ENCODE data around the gene IFNAR2.
"Not testable (repeated sequence)": the region's sequence is repeated elsewhere in the genome, so short reads cannot be mapped to it uniquely, and the experiment has no call there.

The IFNAR2 gene

GRCh38 chr21:33246506-33246905 is 16.8 kb downstream of the IFNAR2 start:
- no peak overlapping the region for H3K4me3 ChIP-seq (ENCODE audit: low read depth in 1 of 2, low read length in 2 of 2)
- H3K27ac ChIP-seq (ENCODE audit: low read length) = no peak overlapping the region
- H3K9me3 ChIP-seq (ENCODE audit: control insufficient read depth in 1 of 2, low read length in 2 of 2) = no peaks in the 10 kb centered on the region
- no peaks in the 10 kb centered on the region for H3K4me1 ChIP-seq (ENCODE audit: control insufficient read depth in 1 of 2, insufficient read depth in 2 of 2, low read length in 2 of 2)
- peaks cover 53 to 64% of the 10 kb centered on the region in 2 donors for H3K36me3 ChIP-seq (ENCODE audit: control insufficient read depth in 1 of 2, insufficient read depth in 2 of 2, low read length in 2 of 2)
- no peaks in the 10 kb centered on the region for H3K27me3 ChIP-seq (ENCODE audit: low read depth, low read length)

DNA sequence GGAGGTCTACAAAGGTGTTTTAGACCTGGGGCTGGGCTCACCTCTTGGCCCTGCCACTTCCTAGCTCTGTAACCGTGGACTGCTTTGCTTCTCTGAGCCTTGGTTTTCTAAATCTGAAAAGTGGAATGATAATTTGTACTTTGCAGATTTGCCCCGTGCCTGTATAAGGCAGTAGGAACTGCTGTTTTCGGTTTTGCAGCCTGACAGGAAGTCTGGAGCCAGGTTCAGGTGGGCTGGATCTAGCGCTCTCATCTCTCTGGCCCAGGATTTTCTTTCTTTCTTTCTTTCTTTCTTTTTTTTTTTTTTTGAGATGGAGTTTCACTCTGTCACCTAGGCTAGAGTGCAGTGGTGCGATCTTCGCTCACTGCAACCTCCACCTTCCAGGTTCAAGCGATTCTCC is 17.2 kb downstream of the IFNAR2 start:
- H3K9me3 ChIP-seq (ENCODE audit: control insufficient read depth in 1 of 2, low read length in 2 of 2) = no peaks in the 10 kb centered on the region
- H3K4me3 ChIP-seq (ENCODE audit: low read depth in 1 of 2, low read length in 2 of 2) = no peak overlapping the region
- no peak overlapping the region for H3K27ac ChIP-seq (ENCODE audit: low read length)
- no peaks in the 10 kb centered on the region for H3K4me1 ChIP-seq (ENCODE audit: control insufficient read depth in 1 of 2, insufficient read depth in 2 of 2, low read length in 2 of 2)
- peaks cover 55 to 69% of the 10 kb centered on the region in 2 donors for H3K36me3 ChIP-seq (ENCODE audit: control insufficient read depth in 1 of 2, insufficient read depth in 2 of 2, low read length in 2 of 2)
- no peaks in the 10 kb centered on the region for H3K27me3 ChIP-seq (ENCODE audit: low read depth, low read length)

- Histone ChIP-seq H3K36me3 (ENCODE audit: control insufficient read depth in 1 of 2, insufficient read depth in 2 of 2, low read length in 2 of 2) (peaks cover 61 to 73% of the 10 kb centered on the region in 2 donors), H3K9me3 (ENCODE audit: control insufficient read depth in 1 of 2, low read length in 2 of 2) (no peaks in the 10 kb centered on the region), H3K4me3 (ENCODE audit: low read depth in 1 of 2, low read length in 2 of 2) (no peak overlapping the region), H3K27ac (ENCODE audit: low read length) (no peak overlapping the region), H3K27me3 (ENCODE audit: low read depth, low read length) (no peaks in the 10 kb centered on the region), H3K4me1 (ENCODE audit: control insufficient read depth in 1 of 2, insufficient read depth in 2 of 2, low read length in 2 of 2) (no peaks in the 10 kb centered on the region)
Observed at GRCh38 chr21:33247599-33247998, 17.9 kb downstream of the IFNAR2 start.

DNA sequence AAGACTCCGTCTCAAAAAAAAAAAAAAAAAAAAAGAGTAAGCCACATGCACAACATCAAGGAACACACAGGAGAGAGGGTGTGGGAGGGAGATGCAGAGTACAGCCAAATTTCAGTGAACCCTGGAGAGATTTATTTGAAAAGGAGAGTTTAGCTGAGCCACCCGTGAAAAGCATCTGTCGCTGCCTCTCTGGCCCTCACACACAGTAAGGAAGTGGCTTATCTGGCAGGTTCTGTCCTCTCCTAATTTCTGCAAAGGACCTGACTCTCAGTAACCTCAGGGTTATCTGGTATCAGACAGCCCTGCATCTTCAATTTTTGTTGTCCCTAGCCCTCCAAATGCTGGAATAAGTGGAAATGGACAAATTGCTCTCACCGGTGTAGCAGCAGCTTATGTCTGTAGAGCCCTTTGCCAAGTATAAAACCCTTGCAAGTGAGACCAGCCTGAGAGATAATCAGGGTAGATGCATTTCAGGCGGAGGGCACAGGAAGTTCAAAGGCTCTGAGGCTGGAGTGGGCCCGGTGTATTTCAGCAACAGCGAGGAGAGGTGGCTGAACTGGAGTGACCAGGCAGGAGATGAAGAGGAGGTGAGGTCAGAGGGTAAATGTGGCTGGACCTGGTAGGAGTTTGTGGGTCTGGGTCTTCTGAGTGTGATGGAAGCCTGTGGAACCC is 19.7 kb downstream of the IFNAR2 start:
- Histone ChIP-seq H3K9me3 (ENCODE audit: control insufficient read depth in 1 of 2, low read length in 2 of 2) (no peaks in the 10 kb centered on the region), H3K4me3 (ENCODE audit: low read depth in 1 of 2, low read length in 2 of 2) (no peak overlapping the region), H3K36me3 (ENCODE audit: control insufficient read depth in 1 of 2, insufficient read depth in 2 of 2, low read length in 2 of 2) (peaks cover 65 to 78% of the 10 kb centered on the region in 2 donors), H3K4me1 (ENCODE audit: control insufficient read depth in 1 of 2, insufficient read depth in 2 of 2, low read length in 2 of 2) (no peaks in the 10 kb centered on the region), H3K27me3 (ENCODE audit: low read depth, low read length) (no peaks in the 10 kb centered on the region), H3K27ac (ENCODE audit: low read length) (no peak overlapping the region)

DNA sequence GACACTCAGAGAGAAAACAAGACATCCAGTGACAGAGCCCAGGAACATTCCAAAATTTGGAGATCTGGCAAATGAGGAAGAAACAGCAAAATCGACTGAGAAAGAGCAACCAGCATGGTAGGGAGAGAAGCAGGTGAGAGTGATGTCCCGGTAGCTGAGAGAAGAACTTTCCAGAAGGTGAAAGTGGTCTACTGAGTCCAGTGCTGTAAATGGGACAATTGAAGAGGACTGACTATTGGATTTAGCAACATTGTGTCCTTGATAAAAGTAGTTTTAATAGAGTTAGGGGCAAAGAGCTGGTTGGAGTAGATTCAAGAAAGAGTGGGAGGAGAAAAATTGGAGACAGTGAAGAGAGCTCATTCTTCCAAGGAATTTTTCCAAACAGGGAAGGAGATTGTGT is 21.4 kb downstream of the IFNAR2 start:
- H3K4me1 ChIP-seq (ENCODE audit: control insufficient read depth in 1 of 2, insufficient read depth in 2 of 2, low read length in 2 of 2) = no peaks in the 10 kb centered on the region
- H3K36me3 ChIP-seq (ENCODE audit: control insufficient read depth in 1 of 2, insufficient read depth in 2 of 2, low read length in 2 of 2) = peaks cover 58 to 84% of the 10 kb centered on the region in 2 donors
- H3K9me3 ChIP-seq (ENCODE audit: control insufficient read depth in 1 of 2, low read length in 2 of 2) = no peaks in the 10 kb centered on the region
- H3K27ac ChIP-seq (ENCODE audit: low read length) = no peak overlapping the region
- H3K27me3 ChIP-seq (ENCODE audit: low read depth, low read length) = no peaks in the 10 kb centered on the region
- H3K4me3 ChIP-seq (ENCODE audit: low read depth in 1 of 2, low read length in 2 of 2) = no peak overlapping the region

DNA sequence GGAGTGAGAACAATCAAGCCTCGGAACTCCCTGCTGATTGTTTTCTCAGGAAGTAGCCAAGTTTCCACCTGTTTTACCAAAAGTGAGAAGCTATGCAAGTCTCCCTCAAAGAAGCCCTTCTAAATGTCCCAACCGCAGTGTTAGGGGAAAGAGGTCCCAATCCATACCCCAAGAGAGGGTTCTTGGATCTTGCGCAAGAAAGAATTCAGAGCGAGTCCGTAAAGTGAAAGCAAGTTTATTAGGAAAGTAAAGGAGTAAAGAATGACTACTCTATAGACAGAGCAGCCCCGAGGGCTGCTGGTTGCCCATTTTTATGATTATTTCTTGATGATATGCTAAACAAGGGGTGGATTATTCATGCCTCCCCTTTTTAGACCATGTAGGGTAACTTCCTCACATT is 23.6 kb downstream of the IFNAR2 start:
- H3K9me3 ChIP-seq (ENCODE audit: control insufficient read depth in 1 of 2, low read length in 2 of 2); H3K4me3 ChIP-seq (ENCODE audit: low read depth in 1 of 2, low read length in 2 of 2); H3K27me3 ChIP-seq (ENCODE audit: low read depth, low read length); H3K27ac ChIP-seq (ENCODE audit: low read length); H3K4me1 ChIP-seq (ENCODE audit: control insufficient read depth in 1 of 2, insufficient read depth in 2 of 2, low read length in 2 of 2): not testable (repeated sequence)
- peaks cover 51 to 83% of the 10 kb centered on the region in 2 donors for H3K36me3 ChIP-seq (ENCODE audit: control insufficient read depth in 1 of 2, insufficient read depth in 2 of 2, low read length in 2 of 2)

GRCh38 chr21:33254766-33255165 is 25.0 kb downstream of the IFNAR2 start:
- Histone ChIP-seq H3K36me3 (ENCODE audit: control insufficient read depth in 1 of 2, insufficient read depth in 2 of 2, low read length in 2 of 2) (peaks cover 40 to 76% of the 10 kb centered on the region in 2 donors), H3K27ac (ENCODE audit: low read length) (no peak overlapping the region), H3K27me3 (ENCODE audit: low read depth, low read length) (no peaks in the 10 kb centered on the region), H3K9me3 (ENCODE audit: control insufficient read depth in 1 of 2, low read length in 2 of 2) (peaks cover 0 to 2% of the 10 kb centered on the region in 2 donors), H3K4me3 (ENCODE audit: low read depth in 1 of 2, low read length in 2 of 2) (no peak overlapping the region), H3K4me1 (ENCODE audit: control insufficient read depth in 1 of 2, insufficient read depth in 2 of 2, low read length in 2 of 2) (no peaks in the 10 kb centered on the region)

GRCh38 chr21:33255404-33255803 is 25.7 kb downstream of the IFNAR2 start:
- H3K27me3 ChIP-seq (ENCODE audit: low read depth, low read length) = no peaks in the 10 kb centered on the region
- H3K36me3 ChIP-seq (ENCODE audit: control insufficient read depth in 1 of 2, insufficient read depth in 2 of 2, low read length in 2 of 2) = peaks cover 39 to 75% of the 10 kb centered on the region in 2 donors
- no peaks in the 10 kb centered on the region for H3K4me1 ChIP-seq (ENCODE audit: control insufficient read depth in 1 of 2, insufficient read depth in 2 of 2, low read length in 2 of 2)
- no peak overlapping the region for H3K27ac ChIP-seq (ENCODE audit: low read length)
- H3K4me3 ChIP-seq (ENCODE audit: low read depth in 1 of 2, low read length in 2 of 2) = no peak overlapping the region
- H3K9me3 ChIP-seq (ENCODE audit: control insufficient read depth in 1 of 2, low read length in 2 of 2) = peaks cover 0 to 2% of the 10 kb centered on the region in 2 donors

- Histone ChIP-seq H3K4me3 (ENCODE audit: low read depth in 1 of 2, low read length in 2 of 2) (no peak overlapping the region), H3K27me3 (ENCODE audit: low read depth, low read length) (no peaks in the 10 kb centered on the region), H3K9me3 (ENCODE audit: control insufficient read depth in 1 of 2, low read length in 2 of 2) (peaks cover 0 to 2% of the 10 kb centered on the region in 2 donors), H3K36me3 (ENCODE audit: control insufficient read depth in 1 of 2, insufficient read depth in 2 of 2, low read length in 2 of 2) (peaks cover 34 to 70% of the 10 kb centered on the region in 2 donors), H3K4me1 (ENCODE audit: control insufficient read depth in 1 of 2, insufficient read depth in 2 of 2, low read length in 2 of 2) (no peaks in the 10 kb centered on the region), H3K27ac (ENCODE audit: low read length) (no peak overlapping the region)
Observed at GRCh38 chr21:33256019-33256418, 26.3 kb downstream of the IFNAR2 start.

DNA sequence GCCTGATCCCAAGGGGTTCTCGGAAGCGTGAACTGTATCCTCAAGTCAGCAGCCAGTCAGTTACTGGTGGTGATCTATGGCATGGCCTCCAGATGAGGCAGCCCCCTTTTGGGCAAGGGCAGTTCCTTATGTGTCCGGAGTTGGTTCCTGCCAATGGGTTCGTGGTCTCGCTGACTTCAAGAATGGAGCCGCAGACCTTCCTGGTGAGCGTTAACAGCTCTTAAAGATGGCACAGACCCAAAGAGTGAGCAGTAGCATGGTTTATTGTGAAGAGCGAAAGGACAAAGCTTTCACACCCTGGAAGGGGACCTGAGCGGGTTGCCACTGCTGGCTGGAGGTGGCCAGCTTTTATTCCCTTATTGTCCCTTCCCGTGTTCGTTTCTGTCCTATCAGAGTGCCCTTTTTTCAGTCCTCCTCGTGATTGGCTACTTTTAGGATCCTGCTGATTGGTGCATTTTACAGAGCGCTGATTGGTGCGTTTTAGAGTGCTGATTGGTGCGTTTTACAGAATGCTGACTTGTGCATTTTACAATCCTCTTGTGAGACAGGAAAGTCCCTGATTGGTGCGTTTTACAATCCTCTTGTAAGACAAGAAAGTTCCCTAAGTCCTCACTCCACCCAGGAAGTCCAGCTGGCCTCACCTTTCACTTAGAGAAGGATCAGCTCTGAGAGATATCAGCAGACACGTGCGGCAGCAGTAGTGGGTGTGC is 27.5 kb downstream of the IFNAR2 start:
- Histone ChIP-seq H3K4me3 (ENCODE audit: low read depth in 1 of 2, low read length in 2 of 2) (no peak overlapping the region), H3K36me3 (ENCODE audit: control insufficient read depth in 1 of 2, insufficient read depth in 2 of 2, low read length in 2 of 2) (peaks cover 24 to 60% of the 10 kb centered on the region in 2 donors), H3K27me3 (ENCODE audit: low read depth, low read length) (no peaks in the 10 kb centered on the region), H3K9me3 (ENCODE audit: control insufficient read depth in 1 of 2, low read length in 2 of 2) (peaks cover 0 to 2% of the 10 kb centered on the region in 2 donors), H3K27ac (ENCODE audit: low read length) (no peak overlapping the region), H3K4me1 (ENCODE audit: control insufficient read depth in 1 of 2, insufficient read depth in 2 of 2, low read length in 2 of 2) (no peaks in the 10 kb centered on the region)

DNA sequence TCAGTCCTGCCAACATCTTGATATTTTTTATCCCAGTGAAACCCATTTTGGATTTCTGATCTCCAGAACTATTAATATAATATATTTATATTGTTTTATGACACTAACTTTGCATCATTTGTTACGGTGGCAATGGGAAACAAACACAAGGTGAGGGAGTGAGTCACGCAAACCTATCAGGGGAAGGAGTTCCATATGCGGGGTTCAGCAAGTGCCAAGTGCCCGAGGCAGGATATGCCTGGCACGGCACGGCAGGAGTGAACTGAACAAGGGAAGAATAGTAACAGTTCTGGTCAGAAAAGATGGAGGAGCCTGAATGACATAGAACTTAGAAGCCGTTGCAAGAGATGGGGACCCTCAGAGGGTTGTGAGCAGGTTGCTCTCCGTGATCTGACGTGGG is 28.7 kb downstream of the IFNAR2 start:
- no peak overlapping the region for H3K4me3 ChIP-seq (ENCODE audit: low read depth in 1 of 2, low read length in 2 of 2)
- H3K27me3 ChIP-seq (ENCODE audit: low read depth, low read length) = no peaks in the 10 kb centered on the region
- H3K27ac ChIP-seq (ENCODE audit: low read length) = no peak overlapping the region
- H3K36me3 ChIP-seq (ENCODE audit: control insufficient read depth in 1 of 2, insufficient read depth in 2 of 2, low read length in 2 of 2) = peaks cover 26 to 53% of the 10 kb centered on the region in 2 donors
- H3K9me3 ChIP-seq (ENCODE audit: control insufficient read depth in 1 of 2, low read length in 2 of 2) = peaks cover 0 to 2% of the 10 kb centered on the region in 2 donors
- no peaks in the 10 kb centered on the region for H3K4me1 ChIP-seq (ENCODE audit: control insufficient read depth in 1 of 2, insufficient read depth in 2 of 2, low read length in 2 of 2)
